ENCODE data around the gene PARP15. TPM values are rescaled to one million over a fixed set of nuclear protein-coding genes. Genes with fewer than 3 reads are reported as not detected.

PARP15 gene
- total and polyA plus RNA-seq, 2 of the 4 experiments (the other 2 are of a cell fraction), result 0.10 TPM; not detected in 1

GRCh38 chr3:122606330-122606729 lies 28.9 kb downstream of the PARP15 start:
- H4K91ac ChIP-seq (ENCODE audit: insufficient read depth, low read depth, low read length), result no peak overlapping the region

More at GRCh38 chr3:122606330-122606729, 28.9 kb downstream of the PARP15 start:
- H2BK20ac ChIP-seq (ENCODE audit: low read depth, low read length), result no peak overlapping the region
- H3K23ac ChIP-seq (ENCODE audit: low read depth, low read length), result no peak overlapping the region
- no peaks in the 10 kb centered on the region for H3K36me3 ChIP-seq (ENCODE audit: control insufficient read depth, insufficient read depth, low read length)
- no peak overlapping the region for H3K4me3 ChIP-seq (ENCODE audit: insufficient read depth, low read depth, low read length)
- no peak overlapping the region for H3K18ac ChIP-seq (ENCODE audit: low read depth, low read length)
- H2AFZ ChIP-seq (replicated peaks; ENCODE audit: low read length, poor library complexity), result no peak overlapping the region
- H2BK15ac ChIP-seq (ENCODE audit: low read depth, low read length), result no peak overlapping the region
- no peak overlapping the region for H3K14ac ChIP-seq (replicated peaks; ENCODE audit: low read depth, low read length)
- no peak overlapping the region for H3K56ac ChIP-seq (ENCODE audit: extremely low read depth, insufficient read depth, low read length)
- no peaks in the 10 kb centered on the region for H4K20me1 ChIP-seq (ENCODE audit: insufficient read depth, low read length)
- no peak overlapping the region for H2BK5ac ChIP-seq (ENCODE audit: low read depth, low read length, poor library complexity, severe bottlenecking)
- no peak overlapping the region for H3K27ac ChIP-seq (ENCODE audit: insufficient read depth, low read length)
- dilution Hi-C loops (cut with HindIII; ENCODE audit: low sequenced_read_pairs, unreplicated experiment), result no loop called here
- no peak for TF ChIP-seq MAFK (IDR thresholded peaks at IDR 0.05; ENCODE audit: low read depth, low read length)
- no peak for TF ChIP-seq NFE2L2 (IDR thresholded peaks at IDR 0.05; ENCODE audit: low read depth, low read length)
- TF ChIP-seq RAD21 (IDR thresholded peaks at IDR 0.05; ENCODE audit: low read length), result no peak
- TF ChIP-seq USF2 (IDR thresholded peaks at IDR 0.05; ENCODE audit: low read depth, low read length), result no peak
- no peak for TF ChIP-seq CEBPB (IDR thresholded peaks at IDR 0.05; ENCODE audit: low read depth, low read length)
- no peak for TF ChIP-seq POLR2A (IDR thresholded peaks at IDR 0.05; ENCODE audit: low read depth, low read length)
- TF ChIP-seq ELK1 (IDR thresholded peaks at IDR 0.05; ENCODE audit: borderline replicate concordance, low read depth, low read length), result no peak
- in situ Hi-C loops (cut with MboI; ENCODE audit: low sequenced_read_pairs), result no loop called here
- ChIA-PET POLR2A (ENCODE audit: unreplicated experiment) (no interaction called here), CTCF (no interaction called here)
- H3K9me3 ChIP-seq (ENCODE audit: control insufficient read depth, insufficient read depth, low read length), result peaks cover 7% of the 10 kb centered on the region
- DNase-seq (no peak), ATAC-seq (ENCODE audit: low read depth) (no peak)
- no peak overlapping the region for H2AK5ac ChIP-seq (ENCODE audit: low read depth, low read length)
- H3K79me1 ChIP-seq (ENCODE audit: low read depth in 1 of 2, low read length in 2 of 2), result peaks cover 0 to 2% of the 10 kb centered on the region in 2 experiments; a peak in 1 of 4 replicates
- BruUV-seq (replicated peaks), result no TSS peak
- peaks cover 3% of the 10 kb centered on the region for H3K9me1 ChIP-seq (ENCODE audit: insufficient read depth, low read length)
- WGBS, 2 experiments (ENCODE audit: extremely low coverage in 2 of 2, insufficient read length in 1 of 2), result no CpG with 5 or more reads among the region's 4 CpGs
- H3K4me1 ChIP-seq (ENCODE audit: control insufficient read depth, insufficient read depth, low read length), result peaks cover 3% of the 10 kb centered on the region
- intact Hi-C loops (cut with micrococcal nuclease), result no loop called here
- H2BK120ac ChIP-seq (ENCODE audit: low read depth, low read length), result no peak overlapping the region
- H3K27me3 ChIP-seq (ENCODE audit: control insufficient read depth, insufficient read depth, low read length), result peaks cover 14% of the 10 kb centered on the region
- H2AK9ac ChIP-seq (replicated peaks; ENCODE audit: low read depth, low read length, poor library complexity), result no peak overlapping the region
- H3K4me2 ChIP-seq (ENCODE audit: low read depth, low read length), result no peak overlapping the region
- no peak overlapping the region for H3K9ac ChIP-seq (ENCODE audit: low read depth, low read length)
- H4K8ac ChIP-seq (ENCODE audit: low read depth in 2 of 2, low read length in 2 of 2), result no peak overlapping the region
- no peak overlapping the region for H4K5ac ChIP-seq (ENCODE audit: low read depth, low read length)
- no peak overlapping the region for H3K4ac ChIP-seq (ENCODE audit: low read depth, low read length)
